HEK293 (cell line): Measurements from ENCODE around the gene KCNJ8.

Experiments used
- CTCF ChIP-seq: fragments of 450-650 bp; formaldehyde crosslinking; IDR thresholded peaks from 2 replicates; pipeline ENCODE4 v1.5.1; 2016; ENCODE audit warnings: missing biosample characterization, missing genetic modification characterization
- KLF16 ChIP-seq: fragments of 450-650 bp; formaldehyde crosslinking; IDR thresholded peaks from 2 replicates; pipeline ENCODE4 v1.5.1; 2017; ENCODE audit warnings: missing biosample characterization, missing genetic modification characterization
- REPIN1 ChIP-seq: fragments of 450-650 bp; formaldehyde crosslinking; IDR thresholded peaks from 2 replicates; pipeline ENCODE4 v1.5.1; 2017; ENCODE audit warnings: missing biosample characterization, missing genetic modification characterization, low read depth
- YY1 ChIP-seq: fragments of 450-650 bp; formaldehyde crosslinking; IDR thresholded peaks from 2 replicates; pipeline ENCODE4 v1.5.1; 2018; ENCODE audit warnings: missing biosample characterization, missing genetic modification characterization
- ZBTB26 ChIP-seq: fragments of 450-650 bp; formaldehyde crosslinking; optimal IDR thresholded peaks from 2 replicates; pipeline ENCODE3; 2016; ENCODE audit warnings: missing biosample characterization, mild to moderate bottlenecking, missing genetic modification characterization
- ZBTB49 ChIP-seq: fragments of 450-650 bp; formaldehyde crosslinking; IDR thresholded peaks from 2 replicates; pipeline ENCODE4 v1.5.1; 2016; ENCODE audit warnings: missing biosample characterization, missing genetic modification characterization, low read depth
- ZIC2 ChIP-seq: fragments of 450-650 bp; formaldehyde crosslinking; IDR thresholded peaks from 2 replicates; pipeline ENCODE4 v1.5.1; 2016; ENCODE audit warnings: missing biosample characterization, missing genetic modification characterization
- ZNF366 ChIP-seq: fragments of 450-650 bp; formaldehyde crosslinking; conservative IDR thresholded peaks from 2 replicates; pipeline ENCODE4 v1.5.1; 2016; ENCODE audit warnings: missing biosample characterization, missing genetic modification characterization
- ZNF660 ChIP-seq: fragments of 450-650 bp; IDR thresholded peaks from 2 replicates; pipeline ENCODE4 v1.5.1; 2018; ENCODE audit warnings: missing biosample characterization, mild to moderate bottlenecking, missing genetic modification characterization
- ZNF692 ChIP-seq: fragments of 450-650 bp; formaldehyde crosslinking; IDR thresholded peaks from 2 replicates; pipeline ENCODE4 v1.5.1; 2016; ENCODE audit warnings: missing biosample characterization, missing genetic modification characterization

- TF ChIP-seq ZNF660 (no peak), CTCF (tag by site-specific recombination) (no peak), ZBTB26 (tag by site-specific recombination) (no peak), ZBTB49 (tag by site-specific recombination) (no peak), KLF16 (no peak), YY1 (tag by site-specific recombination) (no peak), ZNF366 (tag by site-specific recombination) (no peak), ZNF692 (tag by site-specific recombination) (no peak), REPIN1 (no peak), ZIC2 (no peak)
These were observed 17.8 kb downstream of the KCNJ8 start for GRCh38 chr12:21756699-21757098.
